NCI-H2107 (cell line): ENCODE measurements around the gene PRLH.
"Not testable (repeated sequence)": the region's sequence is repeated elsewhere in the genome, so short reads cannot be mapped to it uniquely, and the experiment has no call there.

Source experiments
- DNase-seq: peaks from one replicate; lab custom pipeline; 2025; lab: John Stamatoyannopoulos, UW

Gene PRLH

DNA sequence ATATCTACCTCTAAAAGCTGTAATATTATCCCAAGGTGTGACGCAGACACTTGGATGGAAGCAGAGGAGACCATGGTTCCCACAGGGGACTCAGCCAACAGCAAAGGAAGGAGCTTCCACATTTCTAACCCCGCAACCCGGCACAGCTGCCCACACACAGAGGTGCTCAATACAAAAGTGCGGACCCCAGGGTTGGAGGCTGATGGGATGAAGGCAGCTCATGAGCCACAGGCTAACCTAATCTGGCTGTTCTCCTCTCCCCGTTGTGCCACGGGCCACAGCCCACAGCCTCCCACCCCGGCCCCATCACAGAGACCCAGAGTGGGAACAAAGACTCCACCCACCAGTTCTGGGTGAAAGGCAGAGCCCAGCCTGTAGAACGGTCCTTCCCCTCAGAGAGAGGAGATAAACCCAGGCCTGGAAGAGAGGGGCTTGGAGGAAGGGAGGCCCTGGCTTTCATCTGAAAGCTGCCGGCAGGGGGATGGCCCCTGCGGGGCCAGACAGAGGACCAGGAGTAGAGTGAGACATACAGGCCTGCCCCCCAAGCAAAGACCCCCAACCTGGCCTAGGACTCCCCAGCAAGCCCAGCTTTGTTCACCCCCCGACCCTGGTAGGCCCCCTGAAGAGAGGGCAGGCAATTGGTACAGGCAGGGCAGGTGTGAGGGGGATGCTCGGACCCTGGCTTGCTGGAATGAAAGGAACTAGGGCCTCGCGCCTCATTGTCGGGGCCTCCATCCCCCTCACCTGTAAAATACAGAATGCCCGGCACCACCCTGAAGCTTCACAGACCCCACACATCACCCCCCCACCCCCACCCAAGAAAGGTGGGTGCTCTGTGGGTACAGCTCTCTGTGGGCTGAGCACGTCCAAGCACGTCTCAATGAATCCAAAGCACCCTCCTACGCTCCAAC, 17.3 kb downstream of the PRLH start:
- DNase-seq = no peak

DNA sequence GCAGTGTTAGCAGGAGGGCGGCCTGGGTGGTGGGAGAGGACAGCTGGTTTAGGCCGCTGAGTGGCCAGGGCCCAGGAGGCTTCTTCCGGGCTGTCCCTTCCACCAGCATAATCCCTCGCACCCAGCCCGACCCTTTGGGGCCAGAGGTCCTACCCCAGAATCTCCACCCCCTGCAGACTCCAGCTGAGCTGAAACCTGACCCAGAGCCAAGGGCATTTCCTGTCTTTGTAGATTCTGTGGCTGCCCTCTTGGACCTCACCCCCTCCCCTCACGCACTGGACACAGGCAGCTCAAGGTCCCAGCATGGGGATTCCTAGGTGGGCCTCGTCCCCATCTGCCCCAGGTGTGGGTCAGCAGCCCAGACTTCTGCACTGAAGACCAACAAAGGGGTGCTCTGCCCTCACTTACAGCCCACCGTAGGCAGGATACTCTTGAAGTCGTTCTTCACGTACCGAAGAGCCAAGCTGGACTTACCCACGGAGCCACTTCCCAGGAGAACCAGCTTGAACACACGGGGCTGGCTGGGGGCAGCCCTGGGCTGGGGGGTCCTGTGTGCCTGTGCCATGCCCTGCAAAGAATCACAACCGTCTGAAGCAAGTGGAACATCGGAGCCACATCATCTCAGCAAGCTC, 19.3 kb downstream of the PRLH start:
- no peak for DNase-seq

DNA sequence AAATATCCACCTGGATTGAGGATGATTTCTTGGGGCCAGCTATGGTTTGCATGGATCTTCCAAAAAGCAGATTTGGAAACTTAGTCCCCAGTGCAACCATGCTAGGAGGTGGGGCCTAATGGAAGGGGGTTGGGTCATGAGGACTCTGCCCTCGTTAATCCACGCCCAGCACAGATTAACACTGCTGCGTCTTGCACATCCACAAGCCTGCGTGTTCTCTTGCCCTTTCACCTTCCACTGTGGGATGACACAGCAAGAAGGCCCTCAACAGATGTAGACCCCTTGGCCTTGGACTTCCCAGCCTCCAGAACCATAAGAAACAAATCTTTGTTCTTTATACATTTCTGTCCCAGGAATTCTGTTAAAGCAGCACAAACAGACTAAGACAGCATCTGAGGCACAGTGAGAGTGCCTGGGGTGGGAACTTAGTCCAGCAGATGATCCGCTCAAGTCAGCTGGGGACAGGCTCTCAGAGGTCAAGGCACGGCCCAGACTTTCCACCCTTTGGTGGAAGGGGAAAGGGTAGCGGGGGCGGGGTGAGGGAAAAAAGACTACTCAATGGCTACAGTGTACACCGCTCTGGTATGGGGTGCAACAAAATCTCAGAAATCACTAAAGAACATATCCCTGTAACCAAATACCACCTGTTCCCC, 21.8 kb downstream of the PRLH start:
- DNase-seq = no peak

DNA sequence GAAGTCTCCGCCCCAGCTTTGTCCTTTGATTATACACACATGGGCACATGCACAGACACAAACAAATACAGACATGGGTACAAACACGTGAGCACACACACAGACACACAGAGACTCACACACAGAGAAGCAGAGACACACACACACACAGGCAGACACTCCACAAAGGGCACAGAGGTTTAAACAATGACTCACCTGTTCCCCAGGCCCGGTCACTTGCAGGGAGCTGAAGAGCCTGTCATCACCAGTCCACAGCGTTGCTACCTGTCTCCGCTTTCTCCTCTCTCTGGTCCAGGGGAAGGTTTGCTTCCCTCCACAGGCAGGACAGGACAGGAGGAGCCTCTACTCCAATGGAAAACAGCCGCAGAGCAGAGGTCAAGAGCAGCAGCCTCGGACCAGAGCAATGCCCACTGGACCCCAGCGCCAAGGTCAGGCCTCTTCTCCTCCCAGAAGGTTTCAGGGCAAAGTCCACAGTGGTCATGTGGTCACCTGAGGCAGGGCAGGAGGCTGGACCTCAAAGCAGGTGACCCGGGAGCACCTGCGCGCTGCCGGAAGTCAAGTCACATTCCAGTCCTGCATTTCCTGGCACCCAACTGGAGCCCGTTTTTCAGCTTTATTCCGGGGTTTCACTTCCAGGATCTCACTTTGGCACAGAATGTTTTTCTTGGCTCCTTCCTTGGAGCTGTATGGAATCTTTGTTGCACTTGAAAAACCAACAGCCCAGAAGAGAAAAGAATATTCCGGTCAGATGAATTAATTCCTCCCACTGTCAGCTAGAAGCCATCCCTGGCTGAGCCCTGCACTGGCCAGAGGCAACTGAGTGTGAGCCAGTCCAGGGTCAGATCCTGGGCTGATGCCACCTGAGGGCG, 24.1 kb downstream of the PRLH start, which contains the start of gene RAB17:
Gene RAB17 (minus strand): TSS at position 463 of the 869 bp plus-strand sequence. CDS start 4,580 bp downstream, outside the sequence.
- DNase-seq = no peak

DNA sequence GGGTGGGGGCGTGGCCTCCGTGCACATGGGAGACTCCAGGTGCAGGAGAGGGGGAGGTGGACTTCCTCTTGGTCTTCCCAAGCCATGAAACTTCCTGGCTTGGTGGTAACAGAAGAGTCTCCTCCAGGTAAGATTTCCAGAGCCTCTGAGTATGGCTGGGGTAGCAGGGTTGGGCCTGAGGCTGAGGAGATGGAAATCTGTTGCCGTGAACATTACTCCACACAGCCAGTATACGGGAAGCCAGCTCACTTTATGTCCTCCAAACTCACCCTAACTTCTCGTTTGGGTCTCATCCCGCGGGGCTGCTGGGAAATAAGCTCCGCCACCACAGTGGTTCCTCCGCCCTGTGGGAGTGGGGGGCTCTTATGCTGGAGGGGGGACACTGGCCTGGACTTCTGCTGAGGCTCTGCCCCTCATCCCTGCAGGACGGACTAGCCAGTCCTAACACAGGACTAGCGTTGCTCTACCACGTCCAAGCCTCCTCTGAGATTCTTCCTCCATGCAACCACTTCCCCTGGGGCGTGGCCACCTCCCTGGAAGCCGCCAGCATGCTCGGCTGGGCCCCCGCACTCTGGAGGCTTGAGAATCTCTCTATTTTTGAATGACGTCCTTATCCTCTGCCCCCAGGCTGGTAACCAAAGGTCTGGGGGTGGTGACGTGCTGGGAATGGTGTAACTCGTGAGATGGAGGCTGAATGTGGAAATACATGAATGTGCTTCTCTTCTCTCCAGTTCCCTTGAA, 24.9 kb downstream of the PRLH start:
- DNase-seq = no peak

DNA sequence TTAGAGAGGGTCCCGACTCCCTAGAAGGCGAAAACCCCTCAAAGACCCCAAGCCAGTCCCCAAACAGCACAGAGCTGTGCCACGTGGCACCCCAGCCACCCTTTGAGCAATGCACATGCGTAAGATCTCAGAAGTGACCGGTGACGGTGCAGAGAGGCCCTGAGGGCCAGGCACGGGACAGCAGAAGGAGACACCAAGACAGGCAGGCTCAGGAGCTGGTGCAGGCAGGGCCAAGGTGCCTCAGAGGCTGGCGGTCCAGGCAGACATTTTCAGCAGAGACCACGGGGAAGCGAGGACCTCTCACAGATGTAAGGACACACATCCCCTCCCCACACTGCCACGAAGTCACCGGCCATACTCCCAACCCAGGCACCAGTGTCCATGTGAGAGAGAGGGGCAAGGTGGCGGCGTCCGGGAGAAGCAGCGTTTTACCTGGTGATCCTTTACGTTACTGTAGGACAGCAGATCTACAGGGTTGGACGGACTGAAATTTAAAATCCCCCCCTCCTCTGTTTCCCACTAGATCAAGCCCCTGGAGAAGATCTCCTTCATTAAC, 26.1 kb downstream of the PRLH start:
- no peak for DNase-seq

DNA sequence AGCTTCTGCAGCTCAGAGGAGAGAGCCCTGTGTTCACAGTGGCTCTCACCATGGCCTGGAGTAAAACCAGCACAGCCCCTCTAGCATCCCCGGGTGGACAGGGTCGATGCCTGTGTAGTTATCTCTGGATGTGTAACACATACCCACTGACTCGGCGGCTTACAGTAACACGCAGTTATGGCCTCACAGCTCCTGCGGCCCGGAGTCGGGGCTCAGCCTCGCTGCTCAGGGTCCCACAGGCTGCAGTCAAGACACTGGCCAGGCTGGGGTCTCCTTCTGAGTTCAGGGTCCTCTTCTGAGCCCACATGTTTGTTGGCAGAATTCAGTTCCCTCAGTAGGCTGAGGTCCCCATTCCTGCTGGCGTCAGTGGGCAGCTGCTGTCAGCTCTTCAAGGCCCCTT, 26.7 kb downstream of the PRLH start:
- no peak for DNase-seq

DNA sequence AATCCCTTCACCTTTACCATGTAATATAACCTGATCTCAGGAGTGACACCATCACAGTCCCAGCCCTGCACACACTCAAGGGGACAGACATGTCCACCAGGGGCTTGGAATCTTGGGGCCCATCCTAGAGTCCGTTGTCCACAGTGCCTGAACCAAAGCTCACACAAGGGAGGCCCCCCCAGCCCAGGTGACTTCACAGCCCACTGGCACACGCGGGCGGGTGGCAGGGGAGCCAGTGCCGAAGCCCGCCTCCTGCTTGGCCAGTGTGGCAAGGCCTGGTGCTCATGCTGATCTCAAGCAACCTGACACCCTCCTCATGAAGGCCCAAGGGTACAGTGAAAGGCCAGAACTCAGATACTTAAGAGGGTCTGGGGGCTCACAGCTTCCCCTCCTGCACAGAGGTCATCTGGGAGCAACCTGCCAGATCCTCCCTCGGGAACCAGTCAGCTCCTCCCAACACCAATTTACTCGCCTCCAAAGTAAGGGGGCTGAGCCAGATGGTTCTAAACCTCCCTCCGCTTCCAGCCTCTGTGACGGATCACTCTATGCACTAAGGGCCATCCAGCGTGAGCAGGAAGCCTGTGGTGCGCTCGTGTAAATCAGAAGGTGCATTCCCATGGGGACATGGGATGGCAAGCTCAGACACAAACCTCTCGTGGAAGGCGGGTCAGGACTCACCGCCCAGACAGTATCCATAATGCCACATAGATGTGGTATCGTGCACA, 27.4 kb downstream of the PRLH start:
- no peak for DNase-seq

DNA sequence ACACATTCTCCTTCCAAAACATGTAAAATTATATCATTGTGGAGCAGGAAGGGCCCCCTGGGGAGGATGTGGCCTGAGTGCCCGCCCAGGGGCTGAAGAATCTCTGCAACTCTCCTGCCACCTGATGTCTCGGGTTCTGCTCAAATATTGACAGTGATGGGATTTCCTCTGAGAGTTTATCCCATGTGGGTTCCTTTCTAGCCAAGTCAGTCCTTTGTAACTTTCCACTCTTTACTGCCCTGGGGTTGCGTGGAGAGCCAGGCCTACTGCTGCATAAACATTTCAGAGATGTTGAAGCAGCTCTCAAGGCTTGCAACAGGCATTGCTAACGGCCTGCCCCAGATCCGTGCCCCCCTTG, 28.1 kb downstream of the PRLH start:
- DNase-seq = no peak

DNA sequence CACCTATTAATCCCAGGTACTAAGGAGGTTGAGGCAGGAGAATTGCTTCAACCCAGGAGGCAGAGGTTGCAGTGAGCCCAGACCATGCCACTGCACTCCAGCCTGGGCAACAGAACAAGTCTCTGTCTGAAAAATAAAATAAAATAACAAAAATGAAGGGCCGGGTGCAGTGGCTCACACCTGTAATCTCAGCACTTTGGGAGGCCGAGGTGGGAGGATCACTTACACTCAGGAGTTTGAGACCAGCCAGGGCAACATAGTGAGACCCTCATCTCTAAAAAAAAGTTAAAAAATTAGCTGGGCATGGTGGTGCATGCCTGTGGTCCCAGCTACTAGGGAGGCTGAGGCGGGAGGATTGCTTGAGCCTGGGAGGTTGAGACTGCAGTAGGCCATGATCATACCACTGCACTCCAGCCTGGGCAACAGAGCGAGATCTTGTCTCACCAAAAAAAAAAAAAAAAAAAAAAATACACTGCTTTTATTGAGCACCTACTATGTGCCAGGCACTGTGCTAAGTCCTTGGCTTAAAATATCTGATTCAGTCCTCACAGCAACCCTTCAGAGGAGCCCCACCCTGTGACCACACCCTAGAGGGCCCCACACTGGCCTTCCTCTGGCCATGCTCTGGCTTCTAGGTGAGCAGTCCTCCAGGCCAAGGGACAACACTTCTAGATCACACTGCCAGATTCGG, 29.6 kb downstream of the PRLH start:
- not testable (repeated sequence) for DNase-seq

DNA sequence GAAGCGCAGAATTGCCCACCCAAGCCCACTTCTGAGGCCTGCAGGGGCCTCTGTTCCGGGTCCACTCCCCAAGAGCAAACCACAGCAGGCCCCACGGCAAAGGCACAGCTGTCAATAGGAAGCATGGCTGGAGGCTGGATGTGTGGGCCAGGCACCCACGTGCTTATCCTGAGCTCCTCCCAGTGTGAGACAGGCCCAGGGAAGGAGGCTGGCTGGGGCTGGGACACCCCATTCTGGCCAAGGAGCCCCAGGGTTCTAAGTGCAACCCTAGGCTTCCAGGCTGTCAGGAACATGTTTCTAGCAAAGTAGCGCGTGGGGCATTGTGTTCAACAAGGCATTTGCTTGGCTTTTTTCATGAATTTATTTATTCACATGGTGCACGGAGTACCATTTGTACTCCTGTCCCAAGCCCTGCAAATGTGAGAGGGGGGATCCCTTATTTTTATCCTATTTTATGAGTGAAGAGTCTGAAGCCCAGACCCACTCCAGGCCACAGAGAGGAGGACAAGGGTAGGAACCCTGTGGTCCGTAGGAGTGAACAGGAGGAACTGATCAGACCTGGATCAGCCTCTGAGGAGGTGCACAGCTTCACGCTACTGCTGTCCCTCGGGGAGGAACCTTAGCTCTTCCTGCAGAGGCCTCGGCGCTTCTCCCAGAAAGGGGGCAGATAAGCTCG, 30.3 kb downstream of the PRLH start:
- DNase-seq = no peak

DNA sequence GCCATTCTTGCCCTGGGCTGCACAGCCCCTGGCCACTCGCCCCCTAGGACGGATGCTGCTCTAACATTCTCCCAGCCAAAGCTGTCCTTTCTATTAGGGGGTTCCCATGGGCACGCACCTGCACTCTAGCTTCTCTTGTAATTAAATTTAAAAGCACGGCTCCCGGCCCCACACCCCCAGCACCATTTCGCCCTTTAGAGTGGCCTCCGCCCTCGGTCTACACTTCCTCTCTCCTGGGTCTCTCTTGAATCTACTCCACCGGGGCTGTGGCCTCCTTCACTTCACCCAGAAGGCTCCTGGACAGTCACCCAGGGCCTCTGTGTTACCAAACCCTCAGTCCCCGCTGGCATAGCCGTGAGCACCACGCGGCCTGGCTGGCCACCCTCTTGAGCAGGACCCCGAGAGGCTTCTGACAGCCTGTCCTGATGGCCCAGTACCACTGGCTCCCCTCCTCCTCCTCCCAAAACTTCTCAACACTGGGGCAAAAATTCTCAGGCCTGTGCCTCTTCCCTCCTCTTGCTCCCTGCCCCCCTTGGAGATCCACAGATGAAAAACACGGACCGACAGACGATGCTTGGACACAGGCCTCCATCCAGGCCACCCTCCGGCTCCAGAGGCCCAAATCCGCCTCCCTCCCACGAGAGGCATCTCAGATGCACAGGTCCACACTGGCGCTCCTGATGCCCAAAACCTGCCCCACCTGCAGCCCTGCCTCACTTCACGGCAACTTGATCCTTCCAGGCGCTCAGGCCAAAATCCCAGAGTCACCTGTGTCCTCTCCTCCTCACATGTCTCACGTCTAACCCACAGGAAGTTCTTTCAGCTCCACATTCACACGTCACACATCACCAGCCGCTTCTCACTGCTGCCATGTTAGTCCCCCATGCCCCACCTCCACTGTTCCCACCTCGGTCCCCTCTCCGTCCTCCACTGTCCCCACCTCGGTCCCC, 31.1 kb downstream of the PRLH start:
- no peak for DNase-seq

DNA sequence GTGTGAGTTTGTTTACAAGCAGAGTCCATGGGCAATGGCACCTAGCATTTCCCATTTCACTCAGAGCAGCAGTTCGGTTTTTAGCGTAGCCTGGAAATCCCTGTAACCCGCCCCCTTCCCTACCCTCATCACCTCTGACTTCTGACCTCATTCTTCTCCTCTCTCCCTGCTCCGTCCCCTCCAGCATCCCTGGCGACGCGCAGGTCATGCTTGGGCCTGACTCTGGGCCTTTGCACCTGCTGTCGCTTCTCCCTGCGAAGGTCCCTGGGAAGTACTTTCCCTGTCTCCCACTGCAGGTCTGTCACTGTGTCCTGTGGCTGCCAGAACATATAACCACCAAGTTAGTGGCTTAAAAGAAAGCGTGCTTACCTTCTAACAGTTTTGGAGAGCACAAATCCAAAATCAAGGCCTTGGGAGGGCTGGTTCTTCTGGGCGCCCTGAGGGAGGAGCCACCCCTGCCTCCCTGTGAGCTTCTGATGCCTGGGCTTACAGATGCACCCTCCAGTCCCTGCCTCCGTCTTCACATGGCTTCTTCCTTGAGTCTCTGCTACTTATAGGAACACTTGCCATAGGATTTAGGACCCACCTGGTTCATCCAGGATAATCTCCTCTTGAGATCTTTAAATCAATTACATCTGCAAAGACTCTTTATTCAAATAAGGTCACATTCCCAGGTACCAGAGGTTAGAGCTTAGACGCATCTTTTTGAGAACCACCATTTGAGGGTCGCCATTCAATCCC, 32.3 kb downstream of the PRLH start:
- DNase-seq = no peak

DNA sequence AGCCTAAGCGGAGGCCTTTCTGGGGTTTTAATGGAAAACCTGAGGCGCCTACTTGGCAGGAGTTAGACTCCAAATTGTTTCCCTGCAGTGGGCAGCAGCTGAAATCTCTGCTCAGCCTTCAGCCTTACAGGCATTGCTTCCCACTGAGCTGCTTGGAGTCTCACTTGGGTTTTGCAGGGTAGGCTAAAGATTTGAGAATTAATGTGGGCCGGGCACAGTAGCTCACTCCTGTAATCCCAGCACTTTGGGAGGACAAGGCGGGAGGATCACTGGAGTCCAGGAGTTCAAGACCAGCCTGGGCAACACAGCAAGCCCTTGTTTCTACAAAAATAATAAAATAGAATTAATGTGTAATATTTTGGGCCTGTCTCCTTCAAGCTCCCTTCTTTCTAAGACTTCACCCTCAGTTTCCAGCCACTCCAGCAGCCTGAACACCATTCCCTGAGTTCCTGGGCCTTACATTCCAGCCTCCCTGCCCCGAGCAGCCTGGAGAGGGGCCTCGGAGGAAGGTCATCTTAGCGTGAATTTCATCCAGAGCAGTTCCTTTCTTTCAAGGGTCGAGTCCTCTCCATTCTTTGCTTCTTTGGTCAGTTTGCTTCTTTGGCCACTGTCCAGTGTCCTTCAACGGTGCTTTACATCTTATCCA, 33.2 kb downstream of the PRLH start:
- DNase-seq = no peak

DNA sequence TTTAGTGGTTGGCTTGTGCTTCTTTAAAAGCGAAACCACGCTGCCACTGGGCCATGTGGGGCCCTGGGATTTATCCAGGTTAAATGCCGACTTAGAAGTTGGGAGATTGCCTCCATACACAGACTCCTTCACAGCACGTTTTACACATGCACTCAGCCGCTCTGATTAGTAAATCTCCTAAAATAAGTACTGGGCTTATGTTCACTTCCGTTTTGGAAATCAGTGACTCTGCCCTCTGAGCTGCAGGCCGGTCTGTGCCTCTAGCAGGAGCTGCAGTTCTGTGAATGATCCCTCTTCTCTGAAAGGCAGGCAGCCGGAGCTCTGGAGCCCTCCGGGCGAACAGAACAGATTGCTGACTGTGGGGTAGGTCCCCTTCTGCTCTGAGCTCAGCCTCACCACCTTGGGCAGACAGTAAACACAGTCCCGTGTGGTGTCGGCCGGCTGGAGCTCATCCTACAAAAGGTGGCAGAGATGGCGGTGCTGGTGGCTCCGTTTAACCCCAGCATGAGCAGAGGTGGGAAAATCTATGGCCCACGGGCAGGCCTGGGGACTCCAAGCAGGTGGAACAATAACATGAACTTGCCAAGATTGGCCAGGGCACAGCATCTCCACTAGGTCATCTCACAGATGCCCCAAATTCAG, 34.0 kb downstream of the PRLH start:
- no peak for DNase-seq

DNA sequence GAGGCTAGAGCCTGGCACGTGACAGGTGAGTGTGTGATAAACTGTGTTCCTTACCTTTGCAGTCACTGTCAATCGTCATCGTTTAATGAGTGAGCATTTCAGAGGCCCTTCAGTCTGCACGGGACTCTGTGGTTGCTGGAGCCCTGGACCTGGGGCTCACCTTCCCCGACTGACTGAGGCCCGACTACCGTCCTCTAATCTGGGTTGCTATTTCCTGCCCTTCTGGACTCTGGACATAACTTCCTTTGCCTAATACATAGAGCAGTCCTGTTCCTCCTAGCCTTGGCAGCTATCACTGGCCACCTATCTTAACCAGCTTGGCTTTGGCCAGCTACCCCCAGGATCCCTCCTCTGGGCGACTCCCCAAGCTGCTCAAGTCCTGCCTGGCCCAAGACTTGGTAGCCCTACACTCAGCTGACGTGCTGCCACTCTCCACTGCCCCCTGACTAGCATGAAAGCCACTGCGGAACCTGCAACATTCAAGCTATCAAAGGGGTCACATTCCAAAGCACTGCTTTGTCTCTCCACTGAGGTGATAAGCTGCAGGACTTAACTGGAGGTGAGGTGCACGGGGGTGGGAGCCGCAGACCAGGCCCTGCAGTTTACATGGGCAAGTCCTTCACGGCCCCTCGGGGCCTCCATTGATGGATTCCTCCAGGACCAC, 35.2 kb downstream of the PRLH start:
- no peak for DNase-seq
